ENCODE results near the gene CAMTA1. TPM values are rescaled to one million over a fixed set of nuclear protein-coding genes. Genes with fewer than 3 reads are reported as not detected.

Gene CAMTA1
- polyA plus RNA-seq, 1 donor from 2014 or later = 162 TPM

GRCh38 chr1:7578206-7578605 is 793.0 kb downstream of the CAMTA1 start:
- H4K20me1 ChIP-seq (ENCODE audit: insufficient read depth) = no peaks in the 10 kb centered on the region
- no peaks in the 10 kb centered on the region for H3K27me3 ChIP-seq (ENCODE audit: insufficient read depth, low read depth, low read length)
- TF ChIP-seq MXI1 (conservative IDR thresholded peaks at IDR 0.05; ENCODE audit: poor library complexity, severe bottlenecking) (no peak), EZH2 (IDR thresholded peaks at IDR 0.05; ENCODE audit: borderline replicate concordance, insufficient read depth, low read length, poor library complexity, severe bottlenecking) (no peak), SMC3 (conservative IDR thresholded peaks at IDR 0.05; ENCODE audit: poor library complexity) (no peak)
- no peaks in the 10 kb centered on the region for H3F3A ChIP-seq (ENCODE audit: insufficient read depth, low read length, poor library complexity, severe bottlenecking)
- no peaks in the 10 kb centered on the region for H3K9me2 ChIP-seq (ENCODE audit: insufficient read depth, low read length)
- no peak overlapping the region for H2AFZ ChIP-seq (ENCODE audit: low read depth, low read length)
- H3K27ac ChIP-seq (ENCODE audit: low read length) = no peak overlapping the region
- H3K9ac ChIP-seq (ENCODE audit: low read length) = no peak overlapping the region
- H3K36me3 ChIP-seq (ENCODE audit: insufficient read depth, low read length) = no peaks in the 10 kb centered on the region
- no peak overlapping the region for H3K4me2 ChIP-seq (ENCODE audit: low read length)
- no peaks in the 10 kb centered on the region for H3K9me3 ChIP-seq (ENCODE audit: low read length)
- H3K4me3 ChIP-seq (ENCODE audit: low read length) = no peak overlapping the region
- H3K79me2 ChIP-seq (replicated peaks; ENCODE audit: insufficient read depth, low read length) = no peaks in the 10 kb centered on the region

GRCh38 chr1:7579016-7579415 is 793.8 kb downstream of the CAMTA1 start:
- H3K9me2 ChIP-seq (ENCODE audit: insufficient read depth, low read length) = no peaks in the 10 kb centered on the region
- H3F3A ChIP-seq (ENCODE audit: insufficient read depth, low read length, poor library complexity, severe bottlenecking) = no peaks in the 10 kb centered on the region
- no peaks in the 10 kb centered on the region for H3K79me2 ChIP-seq (replicated peaks; ENCODE audit: insufficient read depth, low read length)
- no peak overlapping the region for H2AFZ ChIP-seq (ENCODE audit: low read depth, low read length)
- no peaks in the 10 kb centered on the region for H3K9me3 ChIP-seq (ENCODE audit: low read length)
- H3K27ac ChIP-seq (ENCODE audit: low read length) = no peak overlapping the region
- no peak overlapping the region for H3K4me2 ChIP-seq (ENCODE audit: low read length)
- no peaks in the 10 kb centered on the region for H3K36me3 ChIP-seq (ENCODE audit: insufficient read depth, low read length)
- no peaks in the 10 kb centered on the region for H3K27me3 ChIP-seq (ENCODE audit: insufficient read depth, low read depth, low read length)
- H3K9ac ChIP-seq (ENCODE audit: low read length) = no peak overlapping the region
- TF ChIP-seq EZH2 (IDR thresholded peaks at IDR 0.05; ENCODE audit: borderline replicate concordance, insufficient read depth, low read length, poor library complexity, severe bottlenecking) (no peak), CTCF (IDR thresholded peaks at IDR 0.05; ENCODE audit: poor library complexity, severe bottlenecking) (no peak), TAF1 (IDR thresholded peaks at IDR 0.05; ENCODE audit: low read depth) (no peak), REST (IDR thresholded peaks at IDR 0.05; ENCODE audit: borderline replicate concordance) (no peak), EP300 (conservative IDR thresholded peaks at IDR 0.05; ENCODE audit: poor library complexity, severe bottlenecking) (no peak), MXI1 (conservative IDR thresholded peaks at IDR 0.05; ENCODE audit: poor library complexity, severe bottlenecking) (no peak), RAD21 (conservative IDR thresholded peaks at IDR 0.05) (no peak), SMC3 (conservative IDR thresholded peaks at IDR 0.05; ENCODE audit: poor library complexity) (no peak), POLR2AphosphoS5 (IDR thresholded peaks at IDR 0.05) (no peak)
- no peaks in the 10 kb centered on the region for H4K20me1 ChIP-seq (ENCODE audit: insufficient read depth)
- H3K4me3 ChIP-seq (ENCODE audit: low read length) = no peak overlapping the region

Measured in neural cell (in vitro differentiated cells).